GM12892 (cell line): ENCODE data around the gene C11orf16.
"Not testable (repeated sequence)": the region's sequence is repeated elsewhere in the genome, so short reads cannot be mapped to it uniquely, and the experiment has no call there.

Experiments
- DNase-seq: peaks from one replicate; pipeline ENCODE4 v3.0.0; 2011; ENCODE audit not compliant: insufficient read length
- FAIRE-seq: peaks from 2 replicates; lab custom pipeline; 2011; peaks lifted over from hg19 to GRCh38; lab: Jason Lieb, UNC
- POLR2A ChIP-seq: IDR thresholded peaks from 2 replicates; pipeline ENCODE4 v1.6.1; 2011; ENCODE audit warnings: low read depth, low read length, control low read depth
- POLR2AphosphoS5 ChIP-seq: IDR thresholded peaks from 2 replicates; pipeline ENCODE4 v1.6.1; 2011; ENCODE audit warnings: low read depth, low read length, control low read depth
- TAF1 ChIP-seq: IDR thresholded peaks from 2 replicates; pipeline ENCODE4 v1.6.1; 2011; ENCODE audit warnings: low read depth, mild to moderate bottlenecking, control low read depth, low read length, borderline replicate concordance

C11orf16 gene

DNA sequence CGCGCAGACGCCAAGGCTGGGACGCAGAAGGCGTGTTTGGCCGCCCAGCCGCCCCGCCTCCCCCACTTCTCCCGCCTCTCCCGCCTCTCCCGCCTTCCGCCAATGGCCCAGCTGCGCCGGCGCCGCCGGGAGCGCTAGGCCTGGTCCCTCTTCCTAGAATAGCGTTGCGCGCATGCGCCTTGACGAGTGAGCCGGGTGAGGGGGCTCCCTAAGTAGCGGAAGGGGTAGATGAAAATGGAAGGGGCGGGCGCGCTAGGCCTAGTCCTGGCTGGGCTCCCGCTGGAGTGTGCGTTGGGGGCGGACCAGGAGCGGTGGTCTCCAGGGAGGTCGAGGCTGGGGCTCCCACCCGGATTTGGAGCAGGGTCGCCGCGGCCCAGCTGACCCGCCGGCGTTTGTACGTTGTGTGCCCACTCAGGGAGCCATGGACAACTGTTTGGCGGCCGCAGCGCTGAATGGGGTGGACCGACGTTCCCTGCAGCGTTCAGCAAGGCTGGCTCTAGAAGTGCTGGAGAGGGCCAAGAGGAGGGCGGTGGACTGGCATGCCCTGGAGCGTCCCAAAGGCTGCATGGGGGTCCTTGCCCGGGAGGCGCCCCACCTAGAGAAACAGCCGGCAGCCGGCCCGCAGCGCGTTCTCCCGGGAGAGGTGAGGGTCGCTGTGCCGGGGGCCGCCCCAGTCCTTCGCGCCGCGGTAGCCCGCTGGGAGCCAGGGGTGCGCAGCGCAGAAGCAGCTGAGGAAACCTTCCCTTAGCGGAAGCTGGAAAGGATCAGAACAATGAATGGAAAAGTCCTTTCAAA is 21.5 kb downstream of the C11orf16 start, which contains the start of gene AKIP1:
TSS of gene AKIP1 (plus strand) at position 161 of the 795 bp plus-strand sequence. CDS start at position 422, 261 bp downstream.
- DNase-seq = peak; percentile 78
- TF ChIP-seq TAF1 (no peak), POLR2A (peak; percentile 59; the same call in 1 of the 2 replicates), POLR2AphosphoS5 (peak; percentile 53)
- peak; percentile 99 for FAIRE-seq

DNA sequence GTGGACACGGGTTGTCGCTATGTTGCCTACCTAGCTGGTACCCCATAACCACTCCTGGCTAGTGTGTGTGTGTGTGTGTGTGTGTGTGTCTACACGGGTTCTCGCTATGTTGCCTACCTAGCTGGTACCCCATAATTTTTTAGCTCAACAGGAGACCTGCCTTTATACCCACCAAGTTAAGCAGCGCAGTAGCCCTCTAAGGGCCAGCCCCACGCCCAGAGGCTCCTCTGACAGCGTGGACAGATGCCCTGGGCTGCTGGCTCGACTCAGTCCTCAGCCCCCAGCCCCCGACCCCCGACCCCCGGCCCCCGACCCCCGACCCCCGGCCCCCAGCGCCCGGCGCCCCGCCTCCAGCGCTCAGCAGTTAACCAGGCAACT is 22.1 kb downstream of the C11orf16 start:
- TF ChIP-seq TAF1 = no peak
- no peak for TF ChIP-seq POLR2A
- TF ChIP-seq POLR2AphosphoS5 = no peak
- DNase-seq (no peak), FAIRE-seq (no peak)

DNA sequence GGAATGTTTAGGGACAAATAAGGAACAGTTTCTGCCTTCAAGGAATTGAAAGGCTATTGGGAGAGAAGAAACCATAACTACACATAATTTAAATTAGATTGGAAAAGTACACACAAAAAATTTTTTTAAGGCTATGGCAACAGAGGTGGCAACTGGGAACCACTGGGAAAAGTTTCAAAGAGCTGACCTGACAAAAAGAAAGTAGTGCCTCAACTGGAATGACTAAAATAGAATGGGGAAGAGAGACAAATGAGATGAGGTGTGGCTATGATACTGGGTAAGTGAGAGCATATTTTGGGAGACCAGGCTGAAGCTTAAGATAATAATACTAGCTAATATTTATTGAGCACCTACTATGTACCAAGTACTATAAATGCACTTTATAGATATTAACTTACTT is 24.6 kb downstream of the C11orf16 start:
- TF ChIP-seq POLR2AphosphoS5 (no peak), POLR2A (no peak), TAF1 (no peak)

DNA sequence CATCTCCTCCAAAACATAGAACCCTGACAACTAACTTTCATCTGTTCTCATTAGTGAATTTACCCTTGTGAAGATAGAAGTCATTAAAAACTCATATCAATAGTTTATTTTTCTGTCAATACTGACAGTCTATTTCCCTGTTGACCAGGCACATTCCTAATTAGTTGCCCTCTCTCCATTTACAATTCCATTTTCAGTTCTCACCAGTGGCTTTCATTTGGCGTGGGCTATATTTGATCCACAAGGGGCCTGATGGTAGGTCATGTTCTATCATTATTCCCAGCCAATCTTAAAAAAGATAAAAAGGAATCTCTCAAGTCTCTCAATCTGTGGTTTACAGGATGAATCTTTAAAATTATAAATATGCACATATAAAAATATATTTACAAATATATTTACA is 25.6 kb downstream of the C11orf16 start:
- no peak for FAIRE-seq

More for the DNA sequence above, 24.6 kb downstream of the C11orf16 start:
- FAIRE-seq (no peak), DNase-seq (no peak)

DNA sequence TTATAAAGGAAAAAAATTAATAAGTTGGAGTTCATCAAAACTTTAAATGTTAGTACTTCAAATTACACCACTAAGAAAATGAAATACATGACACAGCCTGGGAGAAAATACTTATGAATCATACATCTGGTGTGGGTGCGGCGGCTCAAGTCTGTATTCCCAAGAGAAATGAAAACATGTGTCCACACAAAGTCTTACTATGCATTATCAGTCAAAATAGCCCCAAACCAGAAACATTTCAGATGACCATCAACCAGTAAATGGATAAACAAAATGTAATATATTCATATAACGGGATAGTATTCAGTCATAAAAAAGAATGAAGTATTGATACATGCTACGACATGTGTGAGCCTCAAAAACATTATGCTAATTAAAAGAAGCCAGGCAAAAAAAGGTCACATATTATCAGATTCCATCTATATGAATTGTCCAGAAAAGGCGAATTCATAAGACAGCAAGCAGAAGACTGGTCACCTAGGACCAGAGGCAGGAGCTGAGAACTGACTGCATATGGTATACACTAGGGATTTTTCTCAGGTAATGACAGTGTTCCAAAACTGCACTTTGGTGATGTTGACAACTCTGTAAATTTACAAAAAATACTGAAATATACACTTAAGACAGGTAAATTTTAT is 27.1 kb downstream of the C11orf16 start:
- no peak for TF ChIP-seq POLR2AphosphoS5
- no peak for TF ChIP-seq POLR2A
- TF ChIP-seq TAF1 = no peak
- no peak for FAIRE-seq
- no peak for DNase-seq

More for the DNA sequence above, 25.6 kb downstream of the C11orf16 start:
- DNase-seq = no peak
- TF ChIP-seq POLR2AphosphoS5 (no peak), POLR2A (no peak), TAF1 (no peak)

DNA sequence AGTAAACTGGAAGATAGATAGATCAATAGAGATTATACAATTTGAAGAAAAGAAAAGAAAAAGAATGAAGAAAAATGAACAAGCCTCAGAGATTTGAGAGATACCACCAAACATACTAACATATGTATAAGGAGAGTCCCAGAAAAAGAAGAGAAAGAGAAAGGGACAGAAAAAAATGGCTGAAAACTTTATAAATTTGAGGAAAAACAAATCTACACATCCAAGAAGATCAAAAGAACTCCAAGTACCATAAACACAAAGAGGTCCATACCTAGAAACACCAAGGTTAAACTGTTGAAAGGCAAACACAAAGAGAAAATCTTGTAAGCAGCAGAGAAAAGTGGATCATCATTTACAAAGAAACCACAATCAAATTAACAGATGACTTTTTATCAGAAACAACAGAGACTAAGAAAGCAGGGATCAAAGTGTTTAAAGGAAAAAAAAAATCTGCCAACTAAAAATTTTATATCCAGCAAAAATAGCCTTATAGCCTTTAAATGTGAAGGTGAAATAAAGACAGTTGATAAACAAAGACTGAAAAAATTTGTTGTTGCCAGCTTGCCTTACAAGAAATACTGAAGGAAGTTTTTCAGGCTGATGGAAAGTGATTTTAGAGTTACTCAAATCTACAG is 33.5 kb downstream of the C11orf16 start:
- DNase-seq (no peak), FAIRE-seq (no peak)
- TF ChIP-seq POLR2A (no peak), POLR2AphosphoS5 (no peak), TAF1 (no peak)

DNA sequence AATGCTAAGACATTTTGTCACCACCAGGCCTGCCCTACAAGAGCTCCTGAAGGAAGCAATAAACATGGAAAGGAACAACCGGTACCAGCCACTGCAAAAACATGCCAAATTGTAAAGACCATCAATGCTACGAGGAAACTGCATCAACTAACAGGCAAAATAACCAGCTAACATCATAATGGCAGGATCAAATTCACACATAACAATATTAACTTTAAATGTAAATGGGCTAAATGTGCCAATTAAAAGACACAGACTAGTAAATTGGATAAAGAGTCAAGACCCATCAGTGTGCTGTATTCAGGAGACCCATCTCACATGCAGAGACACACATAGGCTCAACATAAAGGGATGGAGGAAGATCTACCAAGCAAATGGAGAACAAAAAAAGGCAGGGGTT is 41.6 kb downstream of the C11orf16 start:
- not testable (repeated sequence) for FAIRE-seq, DNase-seq

DNA sequence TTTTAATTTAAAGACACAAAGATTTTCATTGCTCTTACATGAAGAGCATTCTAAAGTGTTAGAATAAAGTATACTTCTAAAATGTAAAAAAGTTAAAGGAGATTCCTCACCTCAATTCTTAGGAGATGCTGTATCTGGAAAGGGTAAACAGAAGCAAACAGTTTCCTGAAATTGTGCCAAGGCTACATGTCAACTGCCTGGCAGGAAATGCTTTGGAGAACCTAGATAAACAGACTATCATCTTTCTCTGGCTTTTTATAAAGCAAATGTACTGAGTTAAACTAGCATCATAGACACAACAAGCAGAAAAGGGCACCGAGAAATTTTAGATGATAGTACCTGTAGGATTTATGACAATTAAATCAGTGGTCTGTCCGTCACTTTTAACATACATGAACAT is 46.4 kb downstream of the C11orf16 start:
- FAIRE-seq = no peak
- no peak for DNase-seq
- no peak for TF ChIP-seq POLR2AphosphoS5
- no peak for TF ChIP-seq TAF1
- no peak for TF ChIP-seq POLR2A

DNA sequence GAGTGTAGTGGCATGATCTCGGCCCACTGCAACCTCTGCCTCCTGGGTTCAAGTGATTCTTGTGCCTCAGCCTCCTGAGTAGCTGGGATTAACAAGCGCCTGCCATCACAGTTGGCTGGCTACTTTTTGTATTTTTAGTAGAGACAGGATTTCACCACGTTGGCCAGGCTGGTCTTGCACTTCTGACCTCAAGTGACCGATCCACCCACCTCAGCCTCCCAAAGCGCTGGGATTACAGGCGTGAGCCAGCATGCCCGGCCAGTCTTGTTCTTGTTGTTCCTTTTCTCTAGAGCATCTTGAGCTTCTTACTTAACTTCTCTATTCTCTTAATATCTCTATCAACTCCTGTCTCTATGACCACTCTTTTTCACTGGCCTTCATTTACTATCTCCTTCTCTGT is 51.2 kb downstream of the C11orf16 start:
- not testable (repeated sequence) for FAIRE-seq, DNase-seq

DNA sequence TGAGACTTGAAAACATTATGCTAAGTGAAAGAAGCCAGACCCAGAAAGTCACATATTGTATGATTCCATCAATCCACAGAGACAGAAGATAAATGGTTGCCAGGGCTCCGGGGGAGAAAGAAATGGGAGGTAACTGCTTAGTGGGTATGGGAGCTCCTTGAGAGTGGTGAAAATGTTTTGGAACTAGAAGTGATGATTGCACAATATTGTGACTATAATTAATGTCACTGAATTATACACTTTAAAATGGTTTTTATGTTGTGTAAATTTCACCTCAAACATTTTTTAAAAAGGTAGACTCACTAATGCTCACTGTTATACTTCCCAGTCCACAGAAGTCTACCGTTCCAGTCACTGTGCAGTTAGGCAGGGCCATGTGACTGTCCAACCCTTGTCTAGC is 54.0 kb downstream of the C11orf16 start:
- TF ChIP-seq TAF1 = no peak
- no peak for TF ChIP-seq POLR2AphosphoS5
- no peak for TF ChIP-seq POLR2A
- no peak for FAIRE-seq
- DNase-seq = no peak

DNA sequence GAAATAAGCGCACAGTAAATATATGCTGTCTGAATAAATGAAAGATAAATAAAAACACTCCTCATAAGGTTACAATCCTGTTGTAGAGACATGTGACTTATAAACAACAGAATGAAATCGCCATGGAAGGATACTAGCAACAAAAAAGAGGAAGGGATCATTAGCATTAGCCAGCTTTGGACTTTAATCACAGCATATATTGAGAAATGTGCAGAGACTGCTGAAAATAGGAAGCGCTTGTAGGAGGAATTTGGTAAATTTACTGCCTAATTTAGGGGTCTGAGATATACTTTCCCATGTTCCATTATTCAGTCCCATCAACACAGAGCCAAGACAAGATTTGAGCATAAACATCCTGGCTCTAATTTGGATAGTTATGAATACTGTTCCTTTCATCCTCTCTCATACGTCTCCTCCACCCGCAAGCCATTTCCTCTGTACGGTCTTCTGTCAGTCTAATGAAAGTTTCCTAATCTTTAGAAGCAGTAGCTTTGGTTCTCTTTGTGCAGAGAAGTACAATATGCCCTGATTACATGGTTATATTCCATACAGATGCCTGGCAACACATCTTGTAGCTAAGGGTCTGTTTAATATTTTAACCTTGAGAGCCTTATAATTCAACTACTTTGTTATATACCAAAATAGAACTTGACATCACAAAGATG is 58.9 kb downstream of the C11orf16 start:
- FAIRE-seq = peak; percentile 76
- TF ChIP-seq POLR2AphosphoS5 = no peak
- TF ChIP-seq POLR2A = no peak
- TF ChIP-seq TAF1 = no peak
- DNase-seq = no peak

DNA sequence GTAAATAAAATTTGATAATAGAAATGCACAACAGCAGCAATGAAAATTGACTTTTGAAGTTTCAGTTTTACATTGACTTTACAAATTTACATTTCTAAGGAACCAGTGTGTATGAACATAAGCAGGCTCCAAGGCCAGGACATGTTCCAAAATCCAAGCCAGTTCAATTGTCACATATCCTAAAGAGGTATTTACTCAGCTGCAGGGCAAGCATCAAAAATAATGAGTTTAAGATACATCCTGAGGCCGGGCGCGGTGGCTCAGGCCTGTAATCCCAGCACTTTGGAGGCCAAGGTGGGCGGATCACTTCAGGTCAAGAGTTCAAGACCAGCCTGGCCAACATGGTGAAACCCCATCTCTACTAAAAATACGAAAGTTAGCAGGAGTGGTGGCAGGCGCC is 60.8 kb downstream of the C11orf16 start:
- DNase-seq (no peak), FAIRE-seq (no peak)
- TF ChIP-seq POLR2A (no peak), TAF1 (no peak)
